Activated effector memory CD4-positive, alpha-beta T cell treated with anti-CD3 and anti-CD28 coated beads, Interleukin-2, amount 50 U/mL, for 16 hours (primary cell): ENCODE results near the gene MEGF11.
"Not testable (repeated sequence)": the region's sequence is repeated elsewhere in the genome, so short reads cannot be mapped to it uniquely, and the experiment has no call there.

Experiments used
- DNase-seq: peaks from one replicate; pipeline ENCODE4 v3.0.0-alpha.2; 2020

The MEGF11 gene

DNA sequence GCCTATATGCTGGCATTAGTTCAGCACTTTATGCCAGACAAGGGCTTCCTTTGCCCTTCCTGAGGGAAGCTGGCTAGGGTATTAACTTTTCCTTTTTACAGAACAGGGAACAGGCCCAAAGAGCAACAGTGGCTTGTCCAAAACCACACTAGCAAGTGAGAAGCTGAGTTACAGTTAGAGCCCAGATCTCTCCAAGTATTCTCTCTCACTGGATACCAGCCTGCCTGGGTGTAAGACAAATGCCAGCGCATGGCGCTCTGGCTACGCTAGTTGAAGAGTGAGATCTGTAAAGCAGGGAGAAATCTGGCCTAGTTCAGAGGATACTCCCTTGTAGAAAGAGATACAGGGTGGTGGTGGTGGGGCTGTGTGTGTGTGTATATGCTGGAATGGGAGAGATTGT is 345.9 kb downstream of the MEGF11 start:
- DNase-seq, result peak; percentile 17

DNA sequence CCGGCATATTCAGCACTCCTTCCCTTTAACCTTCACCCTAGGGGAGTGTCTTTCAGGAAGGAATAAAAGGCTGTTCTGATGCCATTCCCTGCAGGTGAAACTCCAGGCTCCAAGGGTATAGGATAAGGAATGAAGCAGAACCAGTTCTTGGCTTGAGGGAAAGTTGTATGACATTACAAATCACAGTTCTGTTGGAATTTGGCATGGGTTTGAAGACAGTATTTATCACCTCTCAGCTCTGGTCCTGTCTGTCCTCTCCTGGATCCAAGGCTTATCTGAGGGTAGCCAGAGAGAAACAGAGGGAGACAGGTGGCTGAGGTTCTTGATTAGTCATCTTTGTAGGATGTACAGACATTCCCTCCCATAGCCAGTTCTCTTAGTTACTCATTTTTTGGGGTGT is 347.2 kb downstream of the MEGF11 start:
- DNase-seq, result peak; percentile 14

- peak; percentile 21 for DNase-seq
These were observed 349.2 kb downstream of the MEGF11 start for GRCh38 chr15:65904301-65904700.

DNA sequence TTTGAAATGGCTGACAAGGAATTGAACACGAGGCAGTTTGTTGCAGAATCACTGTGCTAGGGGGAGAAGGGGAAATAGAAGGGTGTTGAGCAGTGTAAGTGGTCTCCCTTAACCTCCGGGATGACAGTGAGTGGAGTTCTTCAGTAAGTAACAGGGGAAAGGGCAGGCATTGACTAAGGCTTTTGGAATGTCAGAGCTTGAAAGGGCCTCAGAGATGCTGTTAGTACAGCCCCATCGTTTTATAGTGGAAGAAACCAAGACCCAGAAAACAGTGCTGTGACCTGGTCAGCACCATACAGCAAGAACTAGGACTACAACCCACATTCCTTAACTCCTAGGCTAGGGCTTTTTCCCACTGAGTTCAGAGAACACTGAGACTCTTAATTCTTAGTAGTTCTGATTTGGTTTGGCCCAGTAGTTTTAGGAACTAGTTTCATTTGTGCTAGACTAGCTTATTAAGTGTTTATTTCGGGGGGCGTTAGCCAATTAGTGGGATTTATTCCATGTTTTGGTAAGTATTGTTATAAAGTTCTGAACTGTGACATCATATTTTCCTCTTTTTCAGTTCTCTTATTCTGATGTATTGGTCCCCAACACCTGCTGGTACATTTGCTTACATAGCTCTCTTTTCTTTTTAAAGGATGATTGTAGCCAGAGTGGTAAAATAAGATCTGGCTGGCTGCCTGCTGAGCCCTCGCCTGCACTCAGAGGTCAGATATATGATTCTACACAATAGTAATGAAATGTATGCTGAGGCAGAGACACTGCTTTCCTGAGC is 350.1 kb downstream of the MEGF11 start:
- no peak for DNase-seq

DNA sequence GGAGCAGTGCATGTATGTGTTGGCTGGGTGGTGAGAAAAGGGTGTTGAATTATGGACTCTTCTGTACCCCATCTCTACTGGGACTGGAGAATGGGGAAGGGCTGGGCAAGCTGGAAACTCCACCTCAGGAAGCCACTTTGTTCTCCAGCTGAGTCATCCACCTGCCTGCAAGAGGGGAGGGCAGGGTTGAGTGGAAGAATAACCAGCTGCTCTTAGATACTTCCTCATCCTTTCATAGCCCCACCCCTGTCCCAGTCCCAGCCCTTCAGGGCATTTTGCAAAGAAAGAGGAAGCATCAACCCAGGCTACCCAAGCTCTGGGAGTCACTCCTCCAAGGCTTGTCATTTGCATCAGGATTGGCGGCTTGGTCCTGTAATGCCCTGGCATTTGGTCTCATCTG is 351.2 kb downstream of the MEGF11 start:
- no peak for DNase-seq

- no peak for DNase-seq
These were observed 351.7 kb downstream of the MEGF11 start for GRCh38 chr15:65901836-65902235.

DNA sequence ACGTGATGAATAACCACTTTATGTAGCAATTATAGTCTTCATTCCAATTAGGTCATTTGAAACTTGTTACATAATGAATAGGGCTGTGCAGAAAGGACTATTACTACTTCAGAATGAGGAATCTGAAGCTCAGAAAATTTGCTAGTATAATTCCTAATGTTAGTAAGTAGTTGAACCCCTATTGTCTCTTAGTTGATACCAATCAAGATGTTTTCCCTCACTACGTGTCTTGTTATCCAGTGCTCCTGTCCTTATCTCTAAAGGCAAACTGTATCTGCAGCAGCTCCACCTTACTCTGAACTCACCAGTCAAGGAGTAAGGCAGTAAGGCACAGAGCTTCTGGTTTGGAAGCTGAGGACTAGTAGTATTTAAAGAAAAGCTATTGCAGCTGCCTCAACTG is 352.2 kb downstream of the MEGF11 start:
- no peak for DNase-seq

- no peak for DNase-seq
These were observed 353.1 kb downstream of the MEGF11 start for GRCh38 chr15:65900488-65900887.

- no peak for DNase-seq
These were observed 357.3 kb downstream of the MEGF11 start for GRCh38 chr15:65896236-65896635.

- DNase-seq, result no peak
These were observed 360.5 kb downstream of the MEGF11 start for GRCh38 chr15:65893060-65893459.

DNA sequence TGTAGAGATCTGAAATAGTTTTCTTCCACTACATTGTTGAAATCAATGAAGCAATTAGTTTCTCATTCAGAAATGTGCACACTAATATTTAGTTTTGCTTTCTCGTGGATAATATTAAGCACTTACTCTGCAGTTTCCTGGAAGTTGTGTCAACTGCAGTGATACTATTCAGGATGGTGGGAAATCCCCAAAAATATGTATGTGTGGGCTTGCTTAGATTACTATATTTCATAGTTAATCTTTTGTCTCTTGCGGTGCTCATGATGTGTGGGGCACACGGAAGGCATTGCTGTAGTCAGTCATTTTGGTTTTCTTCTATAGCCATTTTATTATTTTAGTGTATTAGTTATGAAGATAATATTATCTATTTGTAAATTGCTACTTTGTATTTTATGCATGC is 364.6 kb downstream of the MEGF11 start:
- DNase-seq, result no peak

- DNase-seq, result no peak
These were observed 366.0 kb downstream of the MEGF11 start for GRCh38 chr15:65887565-65887964.

DNA sequence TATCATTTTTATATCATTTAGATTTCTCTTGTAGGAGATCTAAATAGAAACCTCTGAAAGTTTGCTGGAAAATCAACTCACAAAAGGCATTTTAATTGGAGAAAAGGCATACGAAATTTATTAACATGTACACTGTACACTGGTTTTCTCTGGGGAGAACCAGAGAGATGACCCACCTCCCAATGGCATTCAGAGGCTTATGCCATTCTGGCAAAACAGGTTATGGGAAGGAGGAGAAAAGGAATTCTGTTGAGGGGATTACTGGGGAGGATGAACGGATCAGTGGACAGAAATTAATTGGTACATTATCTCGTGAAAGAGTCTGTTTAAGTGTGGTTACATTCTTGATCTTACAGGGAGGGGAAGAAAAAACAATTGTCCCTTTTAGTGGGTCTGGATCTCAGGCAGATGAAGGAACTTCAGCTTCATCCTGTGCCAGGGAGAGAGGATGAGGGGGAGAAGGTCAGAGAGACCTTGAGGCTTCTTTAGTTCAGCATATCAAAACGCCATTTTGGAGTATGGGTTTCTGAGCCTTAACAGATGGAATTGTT is 367.8 kb downstream of the MEGF11 start:
- no peak for DNase-seq

- no peak for DNase-seq
These were observed 369.0 kb downstream of the MEGF11 start for GRCh38 chr15:65884511-65884910.

DNA sequence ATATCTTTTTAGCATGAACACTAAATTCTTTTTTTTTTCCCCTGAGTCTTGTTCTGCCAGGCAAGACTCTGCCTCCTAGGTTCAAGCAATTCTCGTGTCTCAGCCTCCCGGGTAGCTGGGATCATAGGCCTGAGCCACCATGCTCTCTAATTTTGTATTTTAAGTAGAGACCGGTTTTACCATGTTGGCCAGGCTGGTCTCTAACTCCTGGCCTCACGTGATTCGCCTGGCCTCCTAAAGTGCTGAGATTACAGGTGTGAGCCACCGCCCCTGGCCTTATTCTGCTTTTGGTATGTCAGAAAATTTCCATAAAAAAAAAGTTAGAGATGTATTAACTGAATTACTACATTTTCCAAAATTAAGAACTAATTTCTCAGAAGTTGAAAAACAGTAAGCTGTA is 370.0 kb downstream of the MEGF11 start:
- no peak for DNase-seq

DNA sequence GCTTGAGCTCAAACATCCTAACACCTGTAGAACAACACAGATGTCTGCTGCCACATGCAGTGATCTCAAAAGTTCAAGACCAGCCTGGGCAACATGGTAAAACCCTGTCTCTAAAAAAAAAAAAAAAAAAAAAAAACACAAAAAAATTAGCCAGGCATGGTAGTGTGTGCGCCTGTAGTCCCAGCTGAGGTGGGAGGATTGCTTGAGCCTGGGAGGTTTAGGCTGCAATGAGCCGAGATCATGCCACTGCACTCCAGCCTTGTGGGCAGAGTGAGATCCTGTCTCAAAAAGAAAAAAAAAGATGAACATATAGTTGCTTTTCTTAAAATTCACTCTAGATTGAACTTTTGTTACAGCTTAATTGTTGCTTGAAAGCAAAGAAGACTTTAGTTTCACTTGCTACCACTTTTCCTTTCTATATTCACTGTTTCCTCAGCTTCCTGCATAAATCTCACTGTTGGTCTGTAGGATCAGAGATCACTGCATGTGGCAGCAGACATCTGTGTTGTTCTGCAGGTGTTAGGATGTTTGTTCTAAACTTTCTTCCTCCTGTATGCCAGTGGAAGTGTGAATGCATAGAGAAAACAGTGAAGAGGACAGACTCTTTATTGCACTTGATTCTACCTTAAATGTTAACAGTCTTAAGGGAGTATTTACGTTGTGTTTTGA is 371.6 kb downstream of the MEGF11 start:
- no peak for DNase-seq

GRCh38 chr15:65877749-65878148 is 375.8 kb downstream of the MEGF11 start:
- DNase-seq, result no peak

DNA sequence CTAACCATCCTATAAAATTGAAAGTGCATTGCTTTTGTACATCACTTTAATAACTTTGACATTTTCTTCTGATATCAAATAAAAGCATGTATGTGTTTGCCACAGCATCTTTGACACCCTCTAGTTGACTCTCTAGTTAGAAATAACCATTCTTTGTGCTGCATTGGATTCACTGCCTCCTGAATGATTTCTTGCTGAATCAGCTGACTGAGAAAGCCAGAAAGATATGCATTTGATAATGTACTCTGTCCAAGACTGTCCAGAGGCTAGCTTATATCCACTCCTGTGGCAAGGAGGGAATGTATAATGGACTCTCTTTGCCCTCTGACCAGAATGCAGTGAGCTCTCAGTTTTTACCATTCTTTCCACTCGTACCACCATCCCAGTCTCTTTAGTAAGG is 378.1 kb downstream of the MEGF11 start:
- DNase-seq, result no peak

- DNase-seq, result no peak
These were observed 380.3 kb downstream of the MEGF11 start for GRCh38 chr15:65873256-65873655.

- not testable (repeated sequence) for DNase-seq
These were observed 381.0 kb downstream of the MEGF11 start for GRCh38 chr15:65872596-65872995.

GRCh38 chr15:65871886-65872285 is 381.7 kb downstream of the MEGF11 start:
- DNase-seq, result not testable (repeated sequence)

- no peak for DNase-seq
These were observed 382.5 kb downstream of the MEGF11 start for GRCh38 chr15:65870889-65871533.

GRCh38 chr15:65869954-65870871 is 383.3 kb downstream of the MEGF11 start:
- peak; percentile 71 for DNase-seq
